Left ventricle myocardium inferior (tissue), 1 donor: Measurements from ENCODE around the gene CRY2. TPM values are rescaled to one million over a fixed set of nuclear protein-coding genes. Genes with fewer than 3 reads are reported as not detected.

ENCODE experiments used
- DNase-seq: peaks from one replicate; pipeline ENCODE4 v3.0.0-alpha.2; 2020
- H3K27ac ChIP-seq: fragments of 200-600 bp; replicated peaks from 2 replicates; pipeline ENCODE4 v1.8.0; 2021
- H3K27me3 ChIP-seq: fragments of 200-600 bp; 2 replicates; pipeline ENCODE4 v1.8.0; 2021; ENCODE audit warnings: low read depth
- H3K36me3 ChIP-seq: fragments of 200-600 bp; 2 replicates; pipeline ENCODE4 v1.8.0; 2021
- H3K4me1 ChIP-seq: fragments of 200-600 bp; 2 replicates; pipeline ENCODE4 v1.8.0; 2021
- H3K4me3 ChIP-seq: fragments of 200-600 bp; 2 replicates; pipeline ENCODE4 v1.8.0; 2021; ENCODE audit warnings: mild to moderate bottlenecking, moderate library complexity
- H3K9me3 ChIP-seq: fragments of 200-600 bp; replicated peaks from 2 replicates; pipeline ENCODE4 v1.8.0; 2021
- CTCF ChIP-seq: fragments of 200-600 bp; IDR thresholded peaks from 2 replicates; pipeline ENCODE4 v1.8.0; 2021; ENCODE audit warnings: antibody characterized with exemption, mild to moderate bottlenecking, borderline replicate concordance
- intact Hi-C: fragments of 100-400 bp; cut with micrococcal nuclease; formaldehyde crosslinking; loops from one replicate; pipeline ENCODE4 v1.11.0; 2022
- total RNA-seq: library from RNA; stranded (reverse); fragmentation: NEBNext Ultra II Directional; extraction: Animal tissue kit (Norgen Biotek cat#: 25700); gene quantifications from one replicate; pipeline ENCODE4 v1.2.1, GENCODE V29; 2021
- donor health status: DM: no; HTN: yes; CAD: no; lungs with severe emphysema.

CRY2 gene
- total RNA-seq, 1 donor from 2014 or later: 62.2 TPM

- peak overlapping the region; percentile 99 for H3K27ac ChIP-seq
- peak overlapping the region; percentile 29 for H3K4me3 ChIP-seq
- peaks cover 17% of the 10 kb centered on the region for H3K36me3 ChIP-seq
- peak; percentile 59 for DNase-seq
- no peaks in the 10 kb centered on the region for H3K9me3 ChIP-seq
- TF ChIP-seq CTCF: no peak
- no peaks in the 10 kb centered on the region for H3K27me3 ChIP-seq
- H3K4me1 ChIP-seq: peaks cover 100% of the 10 kb centered on the region
- intact Hi-C loops: no loop called here
These were observed 5.4 kb downstream of the CRY2 start for GRCh38 chr11:45852712-45853101.

- Histone ChIP-seq H3K4me1 (peaks cover 100% of the 10 kb centered on the region), H3K36me3 (peaks cover 17% of the 10 kb centered on the region), H3K27ac (peak overlapping the region; percentile 99), H3K9me3 (no peaks in the 10 kb centered on the region), H3K4me3 (no peak overlapping the region), H3K27me3 (no peaks in the 10 kb centered on the region)
- DNase-seq: peak; percentile 76
- TF ChIP-seq CTCF: no peak
- intact Hi-C loops: no loop called here
These were observed 6.3 kb downstream of the CRY2 start for GRCh38 chr11:45853332-45854219.

- Histone ChIP-seq H3K36me3 (peaks cover 21% of the 10 kb centered on the region), H3K4me1 (peaks cover 100% of the 10 kb centered on the region), H3K27me3 (no peaks in the 10 kb centered on the region), H3K27ac (peak overlapping the region; percentile 99), H3K9me3 (no peaks in the 10 kb centered on the region), H3K4me3 (no peak overlapping the region)
- intact Hi-C loops: no loop called here
- no peak for TF ChIP-seq CTCF
- DNase-seq: no peak
These were observed 8.0 kb downstream of the CRY2 start for GRCh38 chr11:45855308-45855707.

- Histone ChIP-seq H3K27me3 (no peaks in the 10 kb centered on the region), H3K36me3 (peaks cover 29% of the 10 kb centered on the region), H3K9me3 (no peaks in the 10 kb centered on the region), H3K27ac (peak overlapping the region; percentile 99), H3K4me3 (no peak overlapping the region), H3K4me1 (peaks cover 100% of the 10 kb centered on the region)
- intact Hi-C loops: no loop called here
- DNase-seq: no peak
- TF ChIP-seq CTCF: no peak
These were observed 8.8 kb downstream of the CRY2 start for GRCh38 chr11:45856044-45856468.

- Histone ChIP-seq H3K4me3 (peak overlapping the region; percentile 37), H3K4me1 (peaks cover 97% of the 10 kb centered on the region), H3K9me3 (no peaks in the 10 kb centered on the region), H3K27me3 (no peaks in the 10 kb centered on the region), H3K36me3 (peaks cover 49% of the 10 kb centered on the region), H3K27ac (peak overlapping the region; percentile 99)
- intact Hi-C loops: no loop called here
- TF ChIP-seq CTCF: no peak
- DNase-seq: peak; percentile 51
These were observed 10.7 kb downstream of the CRY2 start for GRCh38 chr11:45857961-45858474.
